ENCODE data around the gene CFAP100. TPM values are rescaled to one million over a fixed set of nuclear protein-coding genes. Genes with fewer than 3 reads are reported as not detected.

Gene CFAP100
- total and polyA plus RNA-seq, 2 donors = 0.11 TPM; not detected in 1

DNA sequence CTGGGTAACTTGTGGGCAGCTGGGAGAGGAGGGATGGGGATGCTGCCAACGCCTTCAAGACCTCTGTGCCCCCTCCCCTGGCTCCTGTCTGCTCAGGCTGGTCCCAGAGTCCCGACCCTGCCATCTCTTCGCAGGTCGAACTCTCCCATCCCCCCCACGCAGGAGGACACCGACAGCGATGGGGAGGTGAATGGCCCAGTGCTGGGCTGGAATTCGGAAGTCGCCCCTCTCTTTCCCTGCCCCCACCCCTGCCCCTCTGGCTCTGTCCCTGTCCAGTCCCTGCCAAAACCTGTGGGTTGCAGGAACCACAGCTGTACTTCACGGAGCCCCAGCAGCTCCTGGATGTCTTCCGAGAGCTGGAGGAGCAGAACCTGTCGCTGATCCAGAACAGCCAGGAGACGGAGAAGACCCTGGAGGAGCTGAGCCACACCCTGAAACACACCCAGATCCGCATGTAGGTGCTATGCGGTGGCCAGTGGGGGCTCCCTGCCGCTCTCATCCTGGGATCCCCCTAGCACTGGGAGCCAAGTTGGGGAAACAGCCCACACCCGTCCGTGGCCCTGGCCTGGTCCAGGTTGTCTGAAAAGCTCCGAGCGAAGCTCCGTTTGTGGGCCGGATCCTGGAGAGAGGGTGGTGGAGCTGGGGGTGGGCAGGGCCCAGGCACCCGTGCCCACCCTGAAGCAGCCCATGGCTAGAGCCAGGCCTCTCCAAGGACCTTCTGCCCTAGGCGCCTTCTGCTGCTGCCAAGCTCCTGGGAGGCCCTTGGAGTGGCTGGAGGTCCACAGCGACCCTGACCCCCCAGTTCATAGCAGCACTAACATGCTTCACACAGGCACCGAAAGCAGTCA is 28.7 kb downstream of the CFAP100 start:
- no peaks in the 10 kb centered on the region for H3K36me3 ChIP-seq (ENCODE audit: control insufficient read depth in 2 of 2, insufficient read depth in 2 of 2, low read length in 1 of 2)
- H3K4me1 ChIP-seq (ENCODE audit: control insufficient read depth in 2 of 2, insufficient read depth in 2 of 2, low read length in 2 of 2) = no peaks in the 10 kb centered on the region
- H3K27ac ChIP-seq (ENCODE audit: low read depth in 1 of 2, low read length in 1 of 2) = no peak overlapping the region
- H3K9me3 ChIP-seq (ENCODE audit: control insufficient read depth in 2 of 2, insufficient read depth in 1 of 2, low read length in 1 of 2) = peaks cover 0 to 11% of the 10 kb centered on the region in 2 donors
- WGBS = 93% methylated on average over 26 of the region's 26 CpGs
- DNase-seq (ENCODE audit: low read depth in 6 of 9, low spot score in 9 of 9) = no peak
- no peak overlapping the region for H3K4me3 ChIP-seq (ENCODE audit: low read length in 2 of 2)
- peaks cover 0 to 4% of the 10 kb centered on the region in 2 donors for H3K27me3 ChIP-seq (ENCODE audit: control insufficient read depth in 2 of 2, insufficient read depth in 1 of 2, low read length in 1 of 2)

DNA sequence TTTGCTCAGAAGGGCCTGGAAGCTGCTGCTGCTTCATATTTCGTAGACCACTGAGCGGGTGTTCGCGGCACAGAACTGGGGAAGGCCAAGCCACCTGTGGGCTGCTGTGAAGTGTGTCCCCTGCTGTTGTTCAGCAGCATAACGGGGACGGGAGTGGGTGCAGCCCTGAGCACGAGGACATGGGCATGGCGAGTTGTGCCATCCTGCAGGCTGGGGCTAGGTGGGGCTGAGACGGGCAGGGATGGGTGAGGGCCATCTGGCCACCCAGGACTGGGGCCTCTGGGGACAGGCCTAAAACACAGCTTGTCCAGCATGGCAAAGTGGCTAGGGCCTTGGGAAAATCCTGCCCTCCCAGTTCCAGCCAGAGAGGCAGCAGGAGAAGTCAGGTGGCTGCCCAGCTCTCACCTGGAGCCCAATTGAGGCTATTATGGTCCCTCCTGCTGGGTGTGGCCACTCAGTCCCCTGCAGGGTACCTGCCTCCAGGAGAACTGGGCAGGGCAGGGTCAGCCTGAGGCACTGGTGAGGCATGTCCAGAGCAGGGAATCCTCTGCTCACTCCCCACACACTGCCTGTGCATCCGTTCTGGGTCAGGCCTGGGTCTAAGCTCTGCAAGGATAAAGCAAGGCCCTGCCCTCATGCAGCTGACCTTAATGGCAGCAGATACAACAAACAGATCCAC is 29.5 kb downstream of the CFAP100 start:
- H3K27ac ChIP-seq (ENCODE audit: low read depth in 1 of 2, low read length in 1 of 2) = no peak overlapping the region

DNA sequence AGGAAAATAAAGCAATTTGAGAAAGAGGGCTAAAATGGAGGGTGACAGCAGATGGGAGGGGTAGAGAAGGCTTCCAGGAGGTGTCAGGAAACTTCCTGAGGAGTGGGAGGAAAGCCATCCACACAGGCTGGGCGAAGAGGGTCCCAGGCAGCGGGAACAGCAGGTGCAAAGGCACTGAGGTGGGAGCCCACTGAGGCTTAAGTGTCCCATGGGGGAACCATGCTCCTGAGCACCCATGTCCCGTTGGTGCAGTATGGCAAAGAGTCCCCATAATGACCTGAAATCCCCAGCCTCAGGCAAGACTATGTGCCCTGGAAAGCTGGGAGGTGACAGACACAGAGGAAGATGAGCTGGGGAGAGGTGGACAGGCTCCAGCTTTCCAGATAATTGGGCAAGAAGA is 30.0 kb downstream of the CFAP100 start:
- WGBS = 83% methylated on average over 3 of the region's 3 CpGs
- Histone ChIP-seq H3K27me3 (ENCODE audit: control insufficient read depth in 2 of 2, insufficient read depth in 1 of 2, low read length in 1 of 2) (no peaks in the 10 kb centered on the region), H3K27ac (ENCODE audit: low read depth in 1 of 2, low read length in 1 of 2) (no peak overlapping the region), H3K36me3 (ENCODE audit: control insufficient read depth in 2 of 2, insufficient read depth in 2 of 2, low read length in 1 of 2) (no peaks in the 10 kb centered on the region), H3K4me1 (ENCODE audit: control insufficient read depth in 2 of 2, insufficient read depth in 2 of 2, low read length in 2 of 2) (no peaks in the 10 kb centered on the region), H3K4me3 (ENCODE audit: low read length in 2 of 2) (no peak overlapping the region), H3K9me3 (ENCODE audit: control insufficient read depth in 2 of 2, insufficient read depth in 1 of 2, low read length in 1 of 2) (peaks cover 0 to 11% of the 10 kb centered on the region in 2 donors)
- DNase-seq (ENCODE audit: low read depth in 6 of 9, low spot score in 9 of 9) = no peak

More for the DNA sequence above, 29.5 kb downstream of the CFAP100 start:
- Histone ChIP-seq H3K9me3 (ENCODE audit: control insufficient read depth in 2 of 2, insufficient read depth in 1 of 2, low read length in 1 of 2) (peaks cover 0 to 11% of the 10 kb centered on the region in 2 donors), H3K27me3 (ENCODE audit: control insufficient read depth in 2 of 2, insufficient read depth in 1 of 2, low read length in 1 of 2) (no peaks in the 10 kb centered on the region), H3K4me3 (ENCODE audit: low read length in 2 of 2) (no peak overlapping the region), H3K4me1 (ENCODE audit: control insufficient read depth in 2 of 2, insufficient read depth in 2 of 2, low read length in 2 of 2) (no peaks in the 10 kb centered on the region), H3K36me3 (ENCODE audit: control insufficient read depth in 2 of 2, insufficient read depth in 2 of 2, low read length in 1 of 2) (no peaks in the 10 kb centered on the region)
- 93% methylated on average over 10 of the region's 10 CpGs for WGBS
- no peak for DNase-seq (ENCODE audit: low read depth in 6 of 9, low spot score in 9 of 9)

DNA sequence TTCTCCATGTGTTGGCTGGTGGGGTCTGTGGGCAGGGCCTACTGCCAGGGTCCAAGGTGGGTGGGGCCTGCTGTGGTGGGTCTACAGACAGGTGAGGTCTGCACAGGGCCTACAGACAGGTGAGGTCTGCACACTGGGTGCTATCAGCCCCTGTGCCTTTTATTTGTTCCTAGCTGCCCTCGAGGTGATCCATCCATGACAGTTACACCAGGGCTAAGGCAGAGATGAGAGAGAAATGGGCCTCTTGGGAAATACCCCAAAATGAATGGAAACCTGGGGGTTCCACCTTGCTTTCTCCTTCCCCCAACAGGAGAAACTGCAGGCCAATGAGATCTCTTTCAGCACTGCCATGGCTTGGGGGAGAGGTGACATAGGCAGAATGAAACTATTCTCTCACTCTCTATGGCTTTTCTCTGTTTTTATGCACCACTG is 36.4 kb downstream of the CFAP100 start:
- H3K4me1 ChIP-seq (ENCODE audit: control insufficient read depth in 2 of 2, insufficient read depth in 2 of 2, low read length in 2 of 2) = no peaks in the 10 kb centered on the region
- peaks cover 7% of the 10 kb centered on the region in 2 donors for H3K36me3 ChIP-seq (ENCODE audit: control insufficient read depth in 2 of 2, insufficient read depth in 2 of 2, low read length in 1 of 2)
- H3K27ac ChIP-seq (ENCODE audit: low read depth in 1 of 2, low read length in 1 of 2) = no peak overlapping the region
- H3K4me3 ChIP-seq (ENCODE audit: low read length in 2 of 2) = no peak overlapping the region
- H3K9me3 ChIP-seq (ENCODE audit: control insufficient read depth in 2 of 2, insufficient read depth in 1 of 2, low read length in 1 of 2) = peaks cover 0 to 12% of the 10 kb centered on the region in 2 donors
- H3K27me3 ChIP-seq (ENCODE audit: control insufficient read depth in 2 of 2, insufficient read depth in 1 of 2, low read length in 1 of 2) = no peaks in the 10 kb centered on the region
- DNase-seq (ENCODE audit: low read depth in 6 of 9, low spot score in 9 of 9) = no peak
- WGBS = 91% methylated on average over 1 of the region's 1 CpG

DNA sequence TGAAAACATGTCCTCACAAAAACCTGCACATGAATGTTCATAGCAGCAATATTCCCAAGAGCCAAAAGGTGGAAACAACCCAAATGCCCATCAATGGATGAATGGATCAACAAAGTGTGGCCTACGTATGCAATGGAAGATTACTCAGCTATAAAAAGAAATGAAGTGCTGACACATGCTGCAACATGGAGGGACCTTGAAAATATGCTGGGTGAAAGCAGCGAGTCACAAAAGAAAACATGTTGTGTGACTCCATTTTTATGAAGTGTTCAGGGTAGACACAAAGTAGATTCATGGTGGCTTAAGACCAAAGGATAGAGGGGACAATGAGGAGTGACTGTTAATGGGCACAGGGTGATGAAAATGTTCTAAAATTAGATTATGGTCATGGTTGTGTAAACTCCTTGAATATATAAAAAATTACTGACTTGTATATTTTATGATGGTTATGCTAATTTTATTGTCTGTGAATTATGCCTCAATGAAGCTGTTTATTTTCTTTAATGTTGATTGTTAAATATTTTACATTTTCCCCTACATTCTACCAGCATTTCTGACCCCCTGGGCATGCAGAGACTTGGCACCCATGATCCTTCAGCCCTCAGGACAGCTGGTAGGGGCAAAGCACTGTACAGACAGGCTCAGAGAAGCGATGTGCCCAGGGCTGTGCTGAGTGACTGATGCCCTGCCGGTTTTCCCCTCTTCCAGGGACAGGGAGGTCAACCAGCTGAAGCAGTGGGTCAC is 37.8 kb downstream of the CFAP100 start:
- no peak overlapping the region for H3K4me3 ChIP-seq (ENCODE audit: low read length in 2 of 2)

DNA sequence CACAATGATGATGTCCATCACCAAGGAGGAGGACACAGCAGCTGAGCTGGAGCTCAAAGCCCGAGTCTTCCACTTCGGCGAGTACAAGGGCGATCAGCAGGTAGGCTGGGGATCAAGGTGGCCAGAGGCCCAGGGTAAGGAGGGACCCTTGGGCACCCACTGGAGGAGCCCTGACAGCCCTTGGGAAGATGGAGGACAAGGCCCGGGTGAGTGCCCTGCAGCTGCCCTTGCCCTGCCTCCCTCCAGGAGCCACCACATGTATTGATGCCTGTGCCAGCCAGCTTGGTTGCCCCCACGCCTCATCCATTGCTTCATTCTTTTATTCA is 38.4 kb downstream of the CFAP100 start:
- Histone ChIP-seq H3K4me3 (ENCODE audit: low read length in 2 of 2) (no peak overlapping the region), H3K27ac (ENCODE audit: low read depth in 1 of 2, low read length in 1 of 2) (no peak overlapping the region), H3K27me3 (ENCODE audit: control insufficient read depth in 2 of 2, insufficient read depth in 1 of 2, low read length in 1 of 2) (no peaks in the 10 kb centered on the region), H3K36me3 (ENCODE audit: control insufficient read depth in 2 of 2, insufficient read depth in 2 of 2, low read length in 1 of 2) (peaks cover 21 to 24% of the 10 kb centered on the region in 2 donors), H3K9me3 (ENCODE audit: control insufficient read depth in 2 of 2, insufficient read depth in 1 of 2, low read length in 1 of 2) (peaks cover 0 to 3% of the 10 kb centered on the region in 2 donors), H3K4me1 (ENCODE audit: control insufficient read depth in 2 of 2, insufficient read depth in 2 of 2, low read length in 2 of 2) (no peaks in the 10 kb centered on the region)
- WGBS = 97% methylated on average over 6 of the region's 6 CpGs
- DNase-seq (ENCODE audit: low read depth in 6 of 9, low spot score in 9 of 9) = no peak

More for the DNA sequence above, 37.8 kb downstream of the CFAP100 start:
- Histone ChIP-seq H3K27me3 (ENCODE audit: control insufficient read depth in 2 of 2, insufficient read depth in 1 of 2, low read length in 1 of 2) (no peaks in the 10 kb centered on the region), H3K36me3 (ENCODE audit: control insufficient read depth in 2 of 2, insufficient read depth in 2 of 2, low read length in 1 of 2) (peaks cover 16 to 19% of the 10 kb centered on the region in 2 donors), H3K9me3 (ENCODE audit: control insufficient read depth in 2 of 2, insufficient read depth in 1 of 2, low read length in 1 of 2) (peaks cover 0 to 6% of the 10 kb centered on the region in 2 donors), H3K27ac (ENCODE audit: low read depth in 1 of 2, low read length in 1 of 2) (no peak overlapping the region), H3K4me1 (ENCODE audit: control insufficient read depth in 2 of 2, insufficient read depth in 2 of 2, low read length in 2 of 2) (no peaks in the 10 kb centered on the region)
- 98% methylated on average over 4 of the region's 4 CpGs for WGBS
- DNase-seq (ENCODE audit: low read depth in 6 of 9, low spot score in 9 of 9) = no peak

DNA sequence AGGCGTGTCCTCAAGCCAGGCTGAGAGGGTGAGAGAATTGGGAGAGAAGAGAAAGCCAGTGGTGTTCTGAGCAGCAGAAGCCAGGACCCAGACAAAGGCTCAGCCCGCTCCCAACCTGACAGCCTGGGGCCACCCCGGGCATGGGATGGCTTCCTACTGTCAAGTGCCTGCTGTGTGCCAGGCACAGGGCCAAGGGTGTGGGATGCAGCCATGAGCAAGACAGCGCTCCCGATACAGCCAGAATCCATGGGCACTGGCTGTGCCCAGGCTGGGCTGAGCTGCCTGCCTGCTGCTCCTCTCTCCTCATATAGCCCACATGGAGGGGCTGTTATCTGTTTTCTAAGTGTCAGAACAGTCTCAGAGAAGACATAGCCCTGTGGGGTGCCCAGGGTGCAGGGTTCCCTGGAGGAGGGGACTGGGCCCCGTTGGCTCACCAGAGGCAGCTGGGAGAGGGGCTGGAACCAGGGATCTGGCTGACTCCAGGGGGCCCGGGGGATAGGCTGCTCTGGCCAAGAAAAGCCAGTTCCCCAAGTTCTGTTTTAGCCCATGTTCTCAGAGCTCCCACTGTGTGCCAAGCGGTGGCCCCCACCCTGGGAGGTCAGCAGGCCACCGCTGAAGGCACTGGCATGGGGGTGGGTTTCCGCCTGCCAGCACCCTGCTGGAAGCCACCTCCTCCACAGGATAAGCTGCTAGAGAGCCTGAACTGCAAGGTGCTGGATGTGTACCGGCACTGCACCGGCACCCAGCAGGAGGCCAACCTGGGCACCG is 39.0 kb downstream of the CFAP100 start:
- peaks cover 27 to 30% of the 10 kb centered on the region in 2 donors for H3K36me3 ChIP-seq (ENCODE audit: control insufficient read depth in 2 of 2, insufficient read depth in 2 of 2, low read length in 1 of 2)
- H3K27ac ChIP-seq (ENCODE audit: low read depth in 1 of 2, low read length in 1 of 2) = no peak overlapping the region
- H3K27me3 ChIP-seq (ENCODE audit: control insufficient read depth in 2 of 2, insufficient read depth in 1 of 2, low read length in 1 of 2) = no peaks in the 10 kb centered on the region
- no peaks in the 10 kb centered on the region for H3K4me1 ChIP-seq (ENCODE audit: control insufficient read depth in 2 of 2, insufficient read depth in 2 of 2, low read length in 2 of 2)
- peaks cover 0 to 3% of the 10 kb centered on the region in 2 donors for H3K9me3 ChIP-seq (ENCODE audit: control insufficient read depth in 2 of 2, insufficient read depth in 1 of 2, low read length in 1 of 2)
- no peak overlapping the region for H3K4me3 ChIP-seq (ENCODE audit: low read length in 2 of 2)
- 99% methylated on average over 13 of the region's 13 CpGs for WGBS
- DNase-seq (ENCODE audit: low read depth in 6 of 9, low spot score in 9 of 9) = no peak

DNA sequence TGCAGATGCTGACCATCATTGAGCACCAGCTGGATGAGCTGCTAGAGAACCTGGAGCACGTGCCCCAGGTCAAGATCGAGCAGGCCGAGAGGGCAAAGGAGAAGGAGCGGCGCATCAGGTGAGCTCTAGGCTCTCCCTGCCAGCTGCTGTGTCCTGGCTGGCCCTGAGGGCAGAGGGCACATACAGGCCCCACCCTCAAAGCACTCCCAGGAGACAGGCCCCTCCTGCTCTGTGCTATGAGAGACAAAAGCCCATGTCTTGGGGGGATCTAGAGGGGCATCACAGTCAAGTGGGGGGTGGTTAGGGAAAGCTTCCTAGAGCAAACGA is 39.5 kb downstream of the CFAP100 start:
- Histone ChIP-seq H3K27me3 (ENCODE audit: control insufficient read depth in 2 of 2, insufficient read depth in 1 of 2, low read length in 1 of 2) (no peaks in the 10 kb centered on the region), H3K4me1 (ENCODE audit: control insufficient read depth in 2 of 2, insufficient read depth in 2 of 2, low read length in 2 of 2) (no peaks in the 10 kb centered on the region), H3K9me3 (ENCODE audit: control insufficient read depth in 2 of 2, insufficient read depth in 1 of 2, low read length in 1 of 2) (peaks cover 0 to 3% of the 10 kb centered on the region in 2 donors), H3K36me3 (ENCODE audit: control insufficient read depth in 2 of 2, insufficient read depth in 2 of 2, low read length in 1 of 2) (peaks cover 32 to 35% of the 10 kb centered on the region in 2 donors), H3K4me3 (ENCODE audit: low read length in 2 of 2) (no peak overlapping the region), H3K27ac (ENCODE audit: low read depth in 1 of 2, low read length in 1 of 2) (no peak overlapping the region)
- no peak for DNase-seq (ENCODE audit: low read depth in 6 of 9, low spot score in 9 of 9)
- 98% methylated on average over 6 of the region's 6 CpGs for WGBS

Data from thymus (tissue), 11 donors.